ENCODE data around the gene SPI1.

DNA sequence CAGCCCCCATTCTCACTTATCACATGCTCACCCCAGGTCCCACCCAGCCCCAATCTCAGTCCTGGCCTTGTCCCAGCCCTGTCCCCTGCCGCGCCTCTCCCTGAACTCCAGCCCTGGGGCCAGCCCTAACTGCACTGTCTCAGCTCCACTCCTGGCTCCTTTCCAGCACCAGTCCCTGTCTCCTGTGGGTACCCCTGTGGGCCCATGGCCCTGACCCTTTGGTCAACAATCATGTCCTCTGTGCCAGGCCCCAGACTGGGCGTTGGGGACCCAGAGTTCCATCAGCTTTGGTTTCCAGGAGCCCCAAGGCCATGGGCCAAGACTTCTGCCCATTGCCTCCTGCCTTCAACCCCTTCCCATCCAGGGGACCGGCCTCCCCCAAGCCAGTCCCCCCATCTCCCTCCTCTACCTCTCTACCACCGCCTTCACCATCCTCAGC lies 757 bp downstream of the SPI1 start:
- TF ChIP-seq, protein P1, sequence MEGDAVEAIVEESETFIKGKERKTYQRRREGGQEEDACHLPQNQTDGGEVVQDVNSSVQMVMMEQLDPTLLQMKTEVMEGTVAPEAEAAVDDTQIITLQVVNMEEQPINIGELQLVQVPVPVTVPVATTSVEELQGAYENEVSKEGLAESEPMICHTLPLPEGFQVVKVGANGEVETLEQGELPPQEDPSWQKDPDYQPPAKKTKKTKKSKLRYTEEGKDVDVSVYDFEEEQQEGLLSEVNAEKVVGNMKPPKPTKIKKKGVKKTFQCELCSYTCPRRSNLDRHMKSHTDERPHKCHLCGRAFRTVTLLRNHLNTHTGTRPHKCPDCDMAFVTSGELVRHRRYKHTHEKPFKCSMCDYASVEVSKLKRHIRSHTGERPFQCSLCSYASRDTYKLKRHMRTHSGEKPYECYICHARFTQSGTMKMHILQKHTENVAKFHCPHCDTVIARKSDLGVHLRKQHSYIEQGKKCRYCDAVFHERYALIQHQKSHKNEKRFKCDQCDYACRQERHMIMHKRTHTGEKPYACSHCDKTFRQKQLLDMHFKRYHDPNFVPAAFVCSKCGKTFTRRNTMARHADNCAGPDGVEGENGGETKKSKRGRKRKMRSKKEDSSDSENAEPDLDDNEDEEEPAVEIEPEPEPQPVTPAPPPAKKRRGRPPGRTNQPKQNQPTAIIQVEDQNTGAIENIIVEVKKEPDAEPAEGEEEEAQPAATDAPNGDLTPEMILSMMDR (IDR thresholded peaks at IDR 0.05) = no peak
- no peak for TF ChIP-seq EZH2 (IDR thresholded peaks at IDR 0.05; ENCODE audit: borderline replicate concordance, insufficient read depth, low read depth, low read length, poor library complexity, severe bottlenecking)

Data from B cell (primary cell).